AG08396 (cell line): ENCODE results near the gene COL19A1.

Experiments used
- DNase-seq: peaks from one replicate; pipeline ENCODE4 v3.0.0; 2012; ENCODE audit warnings: low spot score, mixed read lengths

The COL19A1 gene

GRCh38 chr6:70221715-70222438, 355.5 kb downstream of the COL19A1 start:
- no peak for DNase-seq

GRCh38 chr6:70222439-70222749, 356.0 kb downstream of the COL19A1 start:
- no peak for DNase-seq

DNA sequence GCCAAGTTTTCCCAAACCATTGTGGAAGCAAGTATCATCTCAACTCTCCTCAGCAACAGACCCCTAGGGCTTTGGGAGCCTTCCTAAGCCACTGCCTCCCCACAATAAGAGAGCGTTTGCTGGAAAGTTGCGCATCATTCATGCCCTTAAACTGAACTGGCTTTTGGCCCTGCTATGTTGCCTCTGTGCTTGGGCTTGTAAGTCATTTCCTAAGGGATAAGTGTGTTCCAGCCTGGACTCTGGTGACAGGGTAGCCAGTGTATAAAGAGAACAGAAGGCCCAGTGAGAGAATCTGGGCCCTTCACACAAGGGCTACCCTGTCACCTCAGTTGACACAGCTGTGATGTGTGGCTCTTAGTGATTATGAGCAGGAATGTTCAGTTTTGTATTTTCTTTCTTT, 358.7 kb downstream of the COL19A1 start:
- DNase-seq = no peak

- DNase-seq = no peak
These were observed 365.0 kb downstream of the COL19A1 start for GRCh38 chr6:70231311-70231710.

DNA sequence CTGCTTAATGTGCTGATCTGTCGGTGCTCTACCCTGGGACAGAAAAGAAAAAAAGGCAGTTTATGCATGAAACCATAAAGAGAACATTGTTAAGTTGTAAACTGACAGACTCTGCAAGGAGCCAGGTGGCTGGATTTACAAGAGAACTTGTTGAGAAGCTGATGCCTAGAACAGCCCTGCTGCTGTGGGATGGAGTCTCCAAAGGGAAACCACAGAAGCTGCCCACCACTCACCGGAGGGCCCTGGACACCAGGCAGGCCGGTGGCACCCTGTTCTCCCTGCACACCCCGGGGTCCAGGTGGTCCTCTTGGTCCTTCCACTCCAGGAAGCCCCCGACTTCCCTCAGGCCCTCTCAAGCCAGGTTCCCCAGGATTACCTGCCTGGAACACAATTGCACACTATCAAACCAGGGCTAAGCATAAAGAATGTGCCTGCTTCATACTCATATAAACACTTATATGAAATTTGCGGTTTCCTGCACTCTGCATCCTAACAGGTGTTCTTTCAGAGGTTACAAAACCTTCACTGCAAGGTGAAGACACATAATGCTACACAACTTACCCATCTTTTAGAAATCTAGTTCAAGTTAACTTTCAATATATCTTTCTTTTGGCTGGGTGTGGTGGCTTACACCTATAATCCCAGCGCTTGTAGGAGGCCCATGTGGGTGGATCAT, 368.3 kb downstream of the COL19A1 start:
- no peak for DNase-seq

- no peak for DNase-seq
These were observed 370.0 kb downstream of the COL19A1 start for GRCh38 chr6:70236343-70236742.

DNA sequence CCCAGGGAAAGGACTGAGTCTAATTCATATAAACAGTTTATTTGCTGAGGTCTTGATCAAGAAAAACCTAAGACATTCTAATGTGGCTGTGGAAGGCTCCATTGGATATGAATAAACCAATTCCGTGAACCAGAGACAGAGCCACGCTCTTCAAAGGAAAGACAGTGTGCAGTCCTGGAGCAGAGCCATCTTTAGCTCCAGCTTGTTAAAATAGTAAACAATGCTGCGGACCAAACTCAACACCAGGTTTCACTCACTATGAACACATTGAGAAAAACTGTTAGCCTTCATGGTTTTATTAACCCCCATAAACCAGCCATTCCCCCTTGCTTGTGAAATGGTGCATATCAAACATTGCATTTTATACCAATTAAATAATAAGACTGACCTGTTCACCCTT, 374.7 kb downstream of the COL19A1 start:
- DNase-seq = no peak

DNA sequence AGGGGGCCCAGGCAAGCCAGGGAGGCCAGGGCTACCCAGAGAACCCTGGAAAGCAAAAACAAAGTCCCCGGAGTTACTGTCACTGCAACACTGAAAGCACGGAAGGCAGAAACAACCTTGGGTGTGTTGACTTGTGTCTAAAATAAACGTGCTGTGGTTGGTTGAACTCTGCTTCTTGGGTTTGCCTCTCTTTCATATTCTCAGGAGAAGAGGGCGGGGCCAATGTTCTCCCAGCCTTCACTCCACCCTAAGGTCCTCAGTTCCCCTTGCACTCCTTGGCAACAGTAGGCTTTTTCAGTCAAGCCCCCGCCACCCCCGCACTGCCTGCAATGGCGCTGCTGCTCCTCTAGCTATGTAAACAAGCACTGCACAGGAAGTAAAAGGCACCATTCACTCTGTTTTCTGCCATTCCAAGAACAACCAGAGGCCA, 375.6 kb downstream of the COL19A1 start:
- no peak for DNase-seq

GRCh38 chr6:70246118-70246517, 379.8 kb downstream of the COL19A1 start:
- no peak for DNase-seq

DNA sequence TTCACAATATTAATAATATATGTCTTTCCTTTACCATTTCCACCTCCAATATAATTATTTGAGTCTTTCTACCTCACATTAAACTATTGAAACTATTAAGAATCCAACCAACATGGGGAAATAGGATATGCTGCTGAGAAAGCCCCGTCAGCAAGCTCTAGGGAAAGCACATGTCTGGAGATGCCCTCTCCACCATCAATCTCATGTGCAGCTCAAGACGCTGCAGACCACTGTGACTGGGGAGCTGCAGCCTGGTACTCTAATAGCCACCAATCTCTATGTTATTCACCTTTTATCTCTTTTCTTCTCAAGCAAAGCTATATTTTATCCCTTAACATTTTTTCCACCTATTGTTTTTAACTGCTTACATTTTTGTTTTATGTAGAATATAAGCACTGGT, 386.2 kb downstream of the COL19A1 start:
- DNase-seq = no peak

DNA sequence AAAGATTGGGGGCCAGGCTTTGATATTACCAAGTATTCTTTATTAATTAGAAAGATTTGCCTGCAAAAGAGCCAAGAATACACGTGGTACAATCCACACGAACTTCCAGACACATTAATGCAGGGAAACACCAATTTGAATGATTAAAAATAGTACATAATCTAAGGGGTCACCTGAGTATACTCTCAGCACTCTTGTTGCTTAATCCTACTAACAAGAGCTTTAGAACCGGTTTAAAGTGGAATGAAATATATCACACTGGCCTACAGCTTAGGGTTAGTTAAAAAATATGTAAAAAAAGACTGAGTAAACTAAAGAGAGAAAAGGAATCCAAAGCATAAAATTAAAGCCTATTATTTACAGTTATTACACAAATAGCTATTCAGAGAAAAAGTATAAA, 387.6 kb downstream of the COL19A1 start:
- no peak for DNase-seq

- DNase-seq = no peak
These were observed 388.4 kb downstream of the COL19A1 start for GRCh38 chr6:70254784-70255183.

- DNase-seq = no peak
These were observed 391.5 kb downstream of the COL19A1 start for GRCh38 chr6:70257768-70258273.

DNA sequence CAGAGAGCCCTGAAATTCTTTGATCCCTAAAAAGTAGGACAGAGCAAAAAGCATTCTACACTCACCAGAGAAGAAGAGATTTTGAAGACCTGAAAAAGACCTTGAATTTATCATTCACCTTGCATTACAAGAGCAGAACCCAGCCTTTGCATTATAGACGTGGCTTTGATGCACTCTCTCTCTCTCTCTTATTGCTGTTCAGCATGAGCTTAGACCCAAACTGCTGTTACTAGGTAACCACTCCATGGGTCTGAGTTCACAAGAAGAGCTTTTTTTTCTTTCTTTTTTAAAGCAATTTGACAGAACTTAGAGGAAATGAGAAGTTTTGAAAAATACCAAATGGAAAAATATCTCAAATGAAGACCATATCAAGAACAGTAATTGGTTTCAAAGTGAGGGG, 392.1 kb downstream of the COL19A1 start:
- no peak for DNase-seq
